ENCODE measurements around the gene ACSM2B.
"Not testable (repeated sequence)": the region's sequence is repeated elsewhere in the genome, so short reads cannot be mapped to it uniquely, and the experiment has no call there.

The ACSM2B gene

DNA sequence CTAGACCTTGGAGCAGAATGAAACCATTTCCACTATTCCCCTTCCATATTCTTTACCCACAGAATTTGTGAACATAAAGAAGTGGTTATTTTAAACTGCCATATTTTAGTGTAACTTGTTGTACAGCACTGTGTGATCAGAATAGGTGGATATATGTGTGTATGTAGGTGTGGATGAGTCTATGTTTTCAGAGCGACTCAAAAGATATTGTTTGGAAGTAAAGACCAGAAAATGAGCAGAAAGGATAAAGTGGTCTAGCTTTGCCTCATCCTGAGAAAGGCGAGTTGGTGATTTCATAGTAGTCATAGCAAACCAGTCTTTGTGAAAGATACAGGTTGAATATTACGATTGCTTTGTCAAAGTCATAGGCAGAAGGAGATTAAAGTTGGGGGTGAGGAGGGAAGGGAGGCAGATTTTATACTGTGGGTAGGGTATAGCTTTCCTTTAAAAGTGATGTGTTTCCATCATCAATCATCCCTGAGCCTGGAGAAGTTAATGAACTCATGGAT lies 43.8 kb downstream of the ACSM2B start:
- not testable (repeated sequence) for DNase-seq (ENCODE audit: low read depth in 2 of 2)

DNA sequence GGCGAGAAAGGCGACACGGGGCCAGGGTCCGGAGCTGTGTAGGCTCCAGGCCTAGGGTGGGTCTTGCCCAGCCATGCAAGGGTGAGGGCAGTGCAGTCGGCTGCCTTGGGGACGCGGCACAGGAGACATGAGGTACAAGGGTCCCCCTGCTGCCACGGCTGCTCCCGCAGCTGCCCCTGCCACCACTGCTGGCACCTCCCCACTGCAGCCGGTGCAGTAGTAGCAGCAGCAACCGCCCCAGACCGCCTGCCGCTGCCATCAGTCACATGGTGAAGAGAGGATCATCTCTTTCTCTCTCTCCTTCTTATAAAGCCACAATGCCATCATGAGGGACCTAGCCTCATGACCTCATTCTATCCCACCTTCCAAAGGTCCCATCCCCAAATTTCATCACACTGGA lies 44.4 kb downstream of the ACSM2B start:
- not testable (repeated sequence) for DNase-seq (ENCODE audit: low read depth in 2 of 2)

DNA sequence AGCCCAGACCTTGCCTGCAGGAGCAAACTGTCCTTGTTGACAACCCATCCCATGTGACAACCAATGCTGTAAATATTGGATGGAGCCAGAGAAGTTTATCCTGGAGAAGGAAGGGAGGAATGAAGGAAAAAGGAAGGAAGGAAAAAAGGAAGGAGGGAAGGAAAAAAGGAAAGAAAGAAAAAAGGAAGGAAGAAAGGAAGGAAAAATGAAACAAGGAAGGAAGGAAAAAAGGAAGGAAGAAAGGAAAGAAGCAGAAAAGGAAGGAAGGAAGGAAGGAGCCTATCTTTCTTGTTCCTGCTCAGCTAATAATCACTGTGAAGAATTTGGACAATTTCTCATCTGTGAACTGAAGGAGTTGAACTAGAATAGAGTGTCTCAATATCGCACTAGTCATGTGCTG lies 56.1 kb downstream of the ACSM2B start:
- DNase-seq (ENCODE audit: low read depth in 2 of 2) = no peak

DNA sequence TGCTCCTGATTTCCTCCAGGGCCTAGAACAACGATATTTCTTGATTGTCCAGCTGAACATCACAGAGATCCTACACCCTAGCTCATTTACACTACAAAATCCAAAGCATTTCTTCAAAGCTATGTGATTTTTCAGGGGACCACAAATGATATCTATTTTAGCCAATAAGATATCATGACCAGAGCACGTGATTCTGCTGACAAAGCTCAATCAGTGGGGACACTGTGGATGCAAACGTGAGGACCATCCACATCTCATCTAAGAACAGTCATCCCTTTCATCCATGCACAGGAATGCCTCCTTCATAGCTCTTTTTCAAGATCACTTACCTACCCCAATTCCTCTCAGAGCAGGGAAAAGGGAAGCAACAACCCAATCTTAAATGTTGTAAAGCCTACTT lies 56.9 kb downstream of the ACSM2B start:
- no peak for DNase-seq (ENCODE audit: low read depth in 2 of 2)

DNA sequence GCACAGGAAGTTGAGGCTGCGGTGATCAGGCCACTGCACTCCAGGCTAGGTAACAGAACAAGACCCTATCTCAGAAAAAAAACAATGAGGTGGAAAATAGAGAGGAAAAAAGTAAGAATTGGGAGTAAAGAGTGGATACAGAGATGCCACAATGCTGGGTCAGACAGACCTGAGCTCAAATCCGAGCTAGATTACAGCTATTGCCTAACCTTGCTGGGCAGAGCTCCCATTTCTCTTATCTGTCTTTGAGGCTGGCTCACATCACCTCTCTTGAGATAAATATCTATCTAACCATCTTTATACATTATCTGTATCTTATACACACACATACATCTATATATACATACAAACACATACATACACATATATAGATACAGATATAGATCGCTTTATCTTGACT lies 59.0 kb downstream of the ACSM2B start:
- DNase-seq (ENCODE audit: low read depth in 2 of 2) = no peak

DNA sequence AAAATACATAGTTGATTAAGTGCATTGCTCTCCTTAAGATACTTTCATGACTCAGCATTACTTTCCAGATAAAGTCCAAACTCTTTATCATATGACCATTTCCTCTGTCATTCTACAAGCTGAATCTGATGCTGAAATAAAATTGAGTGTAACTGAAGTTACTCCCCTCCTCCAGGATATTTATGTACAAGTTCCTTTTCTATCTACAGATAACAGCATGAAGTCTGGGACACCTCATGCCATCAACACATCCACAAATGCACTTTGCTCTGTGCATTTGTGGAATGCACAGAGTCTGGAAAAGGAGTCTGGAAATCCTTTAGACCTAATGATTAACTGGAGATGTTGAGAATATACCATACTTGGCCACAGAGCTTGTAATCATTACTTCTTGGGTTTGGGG lies 60.5 kb downstream of the ACSM2B start:
- no peak for DNase-seq (ENCODE audit: low read depth in 2 of 2)

DNA sequence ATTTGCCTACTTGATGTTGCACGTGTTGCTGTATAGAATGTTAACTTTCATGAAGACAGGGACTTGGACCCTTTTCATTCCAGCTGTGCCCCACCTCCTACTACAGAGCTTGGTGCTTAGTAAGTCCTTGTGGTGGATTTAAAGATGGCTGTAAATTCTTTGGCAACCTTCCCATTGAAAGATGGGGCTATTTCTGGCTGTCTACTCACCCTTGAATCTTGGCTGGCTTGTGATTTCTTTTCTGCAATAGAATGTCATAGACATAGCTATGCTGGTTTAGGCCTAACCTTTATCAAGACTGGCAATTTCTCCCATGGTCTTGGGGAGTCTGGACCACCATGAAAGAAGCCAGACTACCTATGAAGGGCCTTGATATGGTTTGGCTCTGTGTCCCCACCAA lies 65.8 kb downstream of the ACSM2B start:
- DNase-seq (ENCODE audit: low read depth in 2 of 2) = no peak

DNA sequence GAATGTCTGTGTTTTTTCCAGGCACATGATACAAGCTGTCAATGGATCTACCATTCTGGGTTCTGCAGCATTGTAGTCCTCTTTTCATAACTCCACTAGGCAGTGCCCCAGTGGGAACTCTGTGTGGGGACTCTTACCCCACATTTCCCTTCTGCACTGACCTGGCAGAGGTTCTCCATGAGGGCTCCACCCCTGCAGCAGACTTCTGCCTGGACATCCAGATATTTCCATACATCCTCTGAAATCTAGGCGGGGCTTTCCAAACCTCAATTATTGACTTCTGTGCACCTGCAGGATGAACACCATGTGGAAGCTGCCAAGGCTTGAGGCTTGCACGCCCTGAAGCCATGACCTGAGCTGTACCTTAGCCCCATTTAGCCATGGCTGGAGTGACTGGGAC lies 68.9 kb downstream of the ACSM2B start:
- DNase-seq (ENCODE audit: low read depth in 2 of 2) = no peak

DNA sequence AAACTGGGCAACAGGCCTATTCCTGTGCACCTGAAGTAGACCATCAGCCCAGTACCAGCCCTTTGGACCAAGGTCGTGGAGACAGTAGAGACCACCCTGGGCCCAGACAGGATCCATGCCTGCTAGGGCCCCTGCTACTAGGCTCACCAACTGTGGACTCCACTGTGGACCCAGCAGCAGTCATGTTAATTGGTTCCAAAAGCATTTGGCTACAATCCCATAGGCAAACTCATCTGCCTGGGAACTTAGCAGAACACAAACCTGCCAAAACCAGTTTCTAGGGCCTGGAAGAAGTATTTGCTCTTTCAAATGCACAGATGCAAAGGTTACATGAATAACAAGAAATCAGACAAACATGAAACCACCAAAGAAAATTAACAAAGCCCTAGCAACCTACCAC lies 71.7 kb downstream of the ACSM2B start:
- no peak for DNase-seq (ENCODE audit: low read depth in 2 of 2)

DNA sequence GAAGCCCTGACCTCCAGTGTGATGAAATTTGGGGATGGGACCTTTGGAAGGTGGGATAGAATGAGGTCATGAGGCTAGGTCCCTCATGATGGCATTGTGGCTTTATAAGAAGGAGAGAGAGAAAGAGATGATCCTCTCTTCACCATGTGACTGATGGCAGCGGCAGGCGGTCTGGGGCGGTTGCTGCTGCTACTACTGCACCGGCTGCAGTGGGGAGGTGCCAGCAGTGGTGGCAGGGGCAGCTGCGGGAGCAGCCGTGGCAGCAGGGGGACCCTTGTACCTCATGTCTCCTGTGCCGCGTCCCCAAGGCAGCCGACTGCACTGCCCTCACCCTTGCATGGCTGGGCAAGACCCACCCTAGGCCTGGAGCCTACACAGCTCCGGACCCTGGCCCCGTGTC lies 84.7 kb downstream of the ACSM2B start:
- not testable (repeated sequence) for DNase-seq (ENCODE audit: low read depth in 2 of 2)

DNA sequence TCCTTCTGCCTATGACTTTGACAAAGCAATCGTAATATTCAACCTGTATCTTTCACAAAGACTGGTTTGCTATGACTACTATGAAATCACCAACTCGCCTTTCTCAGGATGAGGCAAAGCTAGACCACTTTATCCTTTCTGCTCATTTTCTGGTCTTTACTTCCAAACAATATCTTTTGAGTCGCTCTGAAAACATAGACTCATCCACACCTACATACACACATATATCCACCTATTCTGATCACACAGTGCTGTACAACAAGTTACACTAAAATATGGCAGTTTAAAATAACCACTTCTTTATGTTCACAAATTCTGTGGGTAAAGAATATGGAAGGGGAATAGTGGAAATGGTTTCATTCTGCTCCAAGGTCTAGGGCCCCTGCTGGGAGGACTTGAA lies 85.2 kb downstream of the ACSM2B start:
- not testable (repeated sequence) for DNase-seq (ENCODE audit: low read depth in 2 of 2)
